ENCODE data around the gene INCA1. TPM values are rescaled to one million over a fixed set of nuclear protein-coding genes. Genes with fewer than 3 reads are reported as not detected.
A peak's percentile ranks its signal among the peaks of the same experiment; 100 is the strongest.

INCA1 gene
- polyA plus RNA-seq, 1 of the 3 experiments (the other 2 are of a cell fraction), result 1.2 TPM

GRCh38 chr17:4945176-4945943 lies 52.0 kb downstream of the INCA1 start:
- ChIA-PET POLR2A (interaction anchor here (0.6 to 4.3 kb wide), 3 partner anchors 18 to 25 kb away, joined by 3 to 32 read pairs (median 3); partner anchors contain the start of gene SPAG7), CTCF (interaction anchor here (0.5 to 1.1 kb wide), 3 partner anchors 22 to 155 kb away, joined by 3 read pairs; partner anchors contain the start of gene SPAG7)
- H3K79me2 ChIP-seq (ENCODE audit: insufficient read depth), result peaks cover 81% of the 10 kb centered on the region
- peak overlapping the region; percentile 79 to 99 for H3K4me3 ChIP-seq (ENCODE audit: low read depth in 2 of 2, low read length in 1 of 2)
- H3K27ac ChIP-seq (ENCODE audit: low read depth in 2 of 2, low read length in 1 of 2), result peak overlapping the region; percentile 63 to 97
- DNase-seq, result no peak
- H3F3A ChIP-seq (replicated peaks; ENCODE audit: insufficient read depth), result peaks cover 75% of the 10 kb centered on the region
- peak overlapping the region; percentile 98 for H3K4me2 ChIP-seq
- H3K9me2 ChIP-seq, result no peaks in the 10 kb centered on the region
- H3K27me3 ChIP-seq (ENCODE audit: insufficient read depth), result no peaks in the 10 kb centered on the region
- no peak overlapping the region for H2AFZ ChIP-seq (ENCODE audit: low read depth)
- no peaks in the 10 kb centered on the region for H3K9me3 ChIP-seq
- WGBS (ENCODE audit: low lambda C conversion rate), result 42% methylated on average over 7 of the region's 7 CpGs
- peaks cover 45% of the 10 kb centered on the region for H4K20me1 ChIP-seq (ENCODE audit: insufficient read depth)
- H3K36me3 ChIP-seq (replicated peaks in 1 of 2; ENCODE audit: control insufficient read depth in 1 of 2, insufficient read depth in 2 of 2, low read length in 1 of 2), result peaks cover 37 to 40% of the 10 kb centered on the region in 2 experiments
- H3K9ac ChIP-seq, result peak overlapping the region; percentile 41; the same call in 1 of the 2 replicates
- H3K4me1 ChIP-seq (ENCODE audit: control insufficient read depth in 1 of 2, insufficient read depth in 2 of 2, low read depth in 1 of 2, low read length in 1 of 2), result peaks cover 18 to 33% of the 10 kb centered on the region in 2 experiments
- no peak for TF ChIP-seq IRF3 (IDR thresholded peaks at IDR 0.05; ENCODE audit: low read depth, low read length)
- no peak for TF ChIP-seq RAD21 (IDR thresholded peaks at IDR 0.05; ENCODE audit: low read length)
- no peak for TF ChIP-seq MEF2A (IDR thresholded peaks at IDR 0.05; ENCODE audit: borderline replicate concordance, low read depth)
- TF ChIP-seq ELF1 (IDR thresholded peaks at IDR 0.05), result no peak
- TF ChIP-seq EZH2phosphoT487 (IDR thresholded peaks at IDR 0.05; ENCODE audit: borderline replicate concordance, low read depth), result no peak
- TF ChIP-seq YY1 (IDR thresholded peaks at IDR 0.05; ENCODE audit: low read depth), result peak; percentile 41; the same call in 1 of the 2 replicates
- no peak for TF ChIP-seq NRF1 (IDR thresholded peaks at IDR 0.05; ENCODE audit: low read depth, low read length)
- peak; percentile 37; the same call in 1 of the 2 replicates for TF ChIP-seq GABPA (IDR thresholded peaks at IDR 0.05; ENCODE audit: low read depth)
- TF ChIP-seq FOSL2 (IDR thresholded peaks at IDR 0.05; ENCODE audit: borderline replicate concordance, low read depth), result peak; percentile 98
- peak; percentile 83 for TF ChIP-seq TCF12 (IDR thresholded peaks at IDR 0.05)
- TF ChIP-seq RCOR1 (IDR thresholded peaks at IDR 0.05; ENCODE audit: low read length), result no peak
- peak; percentile 64 for TF ChIP-seq PBX3 (IDR thresholded peaks at IDR 0.05)
- no peak for TF ChIP-seq RXRA (IDR thresholded peaks at IDR 0.05; ENCODE audit: borderline replicate concordance, low read depth)
- peak; percentile 95 for TF ChIP-seq JUND (IDR thresholded peaks at IDR 0.05)
- TF ChIP-seq, protein P1, sequence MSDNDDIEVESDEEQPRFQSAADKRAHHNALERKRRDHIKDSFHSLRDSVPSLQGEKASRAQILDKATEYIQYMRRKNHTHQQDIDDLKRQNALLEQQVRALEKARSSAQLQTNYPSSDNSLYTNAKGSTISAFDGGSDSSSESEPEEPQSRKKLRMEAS (IDR thresholded peaks at IDR 0.05; ENCODE audit: low read depth), result peak; percentile 80
- no peak; the same call in 1 of the 2 replicates for TF ChIP-seq POLR2AphosphoS5 (IDR thresholded peaks at IDR 0.05; ENCODE audit: low read depth, low read length)
- TF ChIP-seq NFIC (IDR thresholded peaks at IDR 0.05; ENCODE audit: borderline replicate concordance), result peak; percentile 52
- TF ChIP-seq EP300 (IDR thresholded peaks at IDR 0.05; ENCODE audit: borderline replicate concordance in 1 of 2, low read depth in 1 of 2, low read length in 1 of 2), result peak in 1 of 2 experiments; percentile 25; a peak in 1 of 4 replicates
- no peak for TF ChIP-seq USF2 (IDR thresholded peaks at IDR 0.05; ENCODE audit: borderline replicate concordance, low read depth, low read length)
- TF ChIP-seq FOXM1 (IDR thresholded peaks at IDR 0.05; ENCODE audit: low read depth), result no peak
- peak; percentile 29 for TF ChIP-seq CHD2 (IDR thresholded peaks at IDR 0.05; ENCODE audit: low read length, partially characterized antibody)
- TF ChIP-seq MXI1 (IDR thresholded peaks at IDR 0.05; ENCODE audit: low read depth, low read length), result no peak
- TF ChIP-seq RFX5 (IDR thresholded peaks at IDR 0.05; ENCODE audit: low read length), result no peak
- TF ChIP-seq, protein P2, sequence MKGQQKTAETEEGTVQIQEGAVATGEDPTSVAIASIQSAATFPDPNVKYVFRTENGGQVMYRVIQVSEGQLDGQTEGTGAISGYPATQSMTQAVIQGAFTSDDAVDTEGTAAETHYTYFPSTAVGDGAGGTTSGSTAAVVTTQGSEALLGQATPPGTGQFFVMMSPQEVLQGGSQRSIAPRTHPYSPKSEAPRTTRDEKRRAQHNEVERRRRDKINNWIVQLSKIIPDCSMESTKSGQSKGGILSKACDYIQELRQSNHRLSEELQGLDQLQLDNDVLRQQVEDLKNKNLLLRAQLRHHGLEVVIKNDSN (IDR thresholded peaks at IDR 0.05; ENCODE audit: borderline replicate concordance, low read depth), result no peak
- no peak for TF ChIP-seq TEAD4 (IDR thresholded peaks at IDR 0.05; ENCODE audit: borderline replicate concordance, insufficient read depth)
- TF ChIP-seq TAF1 (IDR thresholded peaks at IDR 0.05; ENCODE audit: borderline replicate concordance, low read depth, low read length), result peak; percentile 32; the same call in 1 of the 2 replicates
- TF ChIP-seq, protein P3, sequence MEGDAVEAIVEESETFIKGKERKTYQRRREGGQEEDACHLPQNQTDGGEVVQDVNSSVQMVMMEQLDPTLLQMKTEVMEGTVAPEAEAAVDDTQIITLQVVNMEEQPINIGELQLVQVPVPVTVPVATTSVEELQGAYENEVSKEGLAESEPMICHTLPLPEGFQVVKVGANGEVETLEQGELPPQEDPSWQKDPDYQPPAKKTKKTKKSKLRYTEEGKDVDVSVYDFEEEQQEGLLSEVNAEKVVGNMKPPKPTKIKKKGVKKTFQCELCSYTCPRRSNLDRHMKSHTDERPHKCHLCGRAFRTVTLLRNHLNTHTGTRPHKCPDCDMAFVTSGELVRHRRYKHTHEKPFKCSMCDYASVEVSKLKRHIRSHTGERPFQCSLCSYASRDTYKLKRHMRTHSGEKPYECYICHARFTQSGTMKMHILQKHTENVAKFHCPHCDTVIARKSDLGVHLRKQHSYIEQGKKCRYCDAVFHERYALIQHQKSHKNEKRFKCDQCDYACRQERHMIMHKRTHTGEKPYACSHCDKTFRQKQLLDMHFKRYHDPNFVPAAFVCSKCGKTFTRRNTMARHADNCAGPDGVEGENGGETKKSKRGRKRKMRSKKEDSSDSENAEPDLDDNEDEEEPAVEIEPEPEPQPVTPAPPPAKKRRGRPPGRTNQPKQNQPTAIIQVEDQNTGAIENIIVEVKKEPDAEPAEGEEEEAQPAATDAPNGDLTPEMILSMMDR (IDR thresholded peaks at IDR 0.05), result no peak
